ENCODE results near the gene FGF9.

Gene FGF9

DNA sequence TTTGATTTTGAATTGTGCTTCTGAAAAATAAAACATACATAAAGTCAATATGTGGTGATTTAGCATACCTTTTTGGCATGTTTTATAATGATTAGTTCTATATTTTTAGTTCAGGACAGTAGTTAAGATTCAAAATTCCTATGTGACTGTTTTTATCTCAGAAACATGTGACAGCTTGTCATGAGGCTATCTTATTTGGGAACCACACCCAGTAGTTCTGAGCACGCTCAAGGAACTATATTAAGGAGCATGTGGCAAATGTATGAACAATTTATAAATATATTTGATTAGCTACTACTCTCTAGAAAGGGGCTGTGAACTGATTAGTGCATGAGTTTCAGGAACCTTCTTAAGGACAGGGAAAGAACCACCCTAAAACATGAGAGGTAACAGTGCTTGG lies 38.8 kb downstream of the FGF9 start:
- Mint-ChIP-seq H3K27me3 (peaks cover 9% of the 10 kb centered on the region), H3K27ac (no peak overlapping the region), H3K36me3 (peaks cover 4% of the 10 kb centered on the region), H3K4me3 (no peak overlapping the region), H3K9me3 (peaks cover 11% of the 10 kb centered on the region), H3K4me1 (no peaks in the 10 kb centered on the region)
- no peak for ATAC-seq (ENCODE audit: low read depth)
- DNase-seq (ENCODE audit: low spot score in 2 of 2): no peak

DNA sequence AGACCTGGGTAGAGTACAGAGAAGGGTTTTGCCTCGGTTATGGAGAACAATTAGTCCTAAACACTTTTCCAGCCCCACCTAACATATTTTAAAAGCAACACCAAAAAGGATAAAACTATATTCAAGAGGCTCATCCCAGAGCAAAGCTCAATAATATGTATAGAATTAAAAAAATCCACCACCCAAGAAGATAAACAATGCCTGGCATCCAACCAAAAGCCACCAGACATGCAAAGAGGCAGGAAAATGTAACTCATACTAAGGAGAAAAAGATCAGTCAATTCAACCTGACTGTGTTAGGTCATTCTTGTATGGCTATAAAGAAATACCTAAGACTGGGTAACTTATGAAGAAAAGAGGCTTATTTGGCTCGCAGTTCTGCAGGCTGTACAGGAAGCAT lies 39.3 kb downstream of the FGF9 start:
- H3K9me3 Mint-ChIP-seq: peaks cover 11% of the 10 kb centered on the region
- ATAC-seq (ENCODE audit: low read depth) (no peak), DNase-seq (ENCODE audit: low spot score in 2 of 2) (no peak)
- peaks cover 4% of the 10 kb centered on the region for H3K36me3 Mint-ChIP-seq
- H3K27ac Mint-ChIP-seq: no peak overlapping the region
- no peak overlapping the region for H3K4me3 Mint-ChIP-seq
- H3K4me1 Mint-ChIP-seq: no peaks in the 10 kb centered on the region
- peaks cover 9% of the 10 kb centered on the region for H3K27me3 Mint-ChIP-seq

DNA sequence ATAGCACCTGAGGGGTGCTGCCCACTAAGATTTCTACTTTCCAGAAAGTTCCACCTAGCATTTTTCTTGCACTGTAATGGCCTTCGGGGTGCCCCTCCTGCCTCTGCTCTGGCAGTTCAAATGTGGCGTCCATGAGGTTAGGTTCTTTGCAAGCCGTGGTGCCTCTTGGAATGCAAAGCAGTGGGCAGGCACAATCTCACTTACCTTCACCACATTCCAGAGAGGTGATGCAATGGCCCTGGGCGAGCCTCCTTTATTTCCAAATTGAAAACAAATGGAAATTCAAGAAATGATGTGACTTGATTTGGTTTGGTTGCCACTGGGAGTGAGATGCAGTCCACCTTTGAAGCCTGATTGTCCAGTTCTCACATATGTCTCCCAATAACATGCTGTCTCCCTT lies 46.9 kb downstream of the FGF9 start:
- Mint-ChIP-seq H3K4me1 (no peaks in the 10 kb centered on the region), H3K27ac (no peak overlapping the region), H3K36me3 (no peaks in the 10 kb centered on the region), H3K4me3 (no peak overlapping the region), H3K27me3 (peaks cover 12% of the 10 kb centered on the region), H3K9me3 (peaks cover 1% of the 10 kb centered on the region)
- DNase-seq (ENCODE audit: low spot score in 2 of 2) (no peak), ATAC-seq (ENCODE audit: low read depth) (no peak)

DNA sequence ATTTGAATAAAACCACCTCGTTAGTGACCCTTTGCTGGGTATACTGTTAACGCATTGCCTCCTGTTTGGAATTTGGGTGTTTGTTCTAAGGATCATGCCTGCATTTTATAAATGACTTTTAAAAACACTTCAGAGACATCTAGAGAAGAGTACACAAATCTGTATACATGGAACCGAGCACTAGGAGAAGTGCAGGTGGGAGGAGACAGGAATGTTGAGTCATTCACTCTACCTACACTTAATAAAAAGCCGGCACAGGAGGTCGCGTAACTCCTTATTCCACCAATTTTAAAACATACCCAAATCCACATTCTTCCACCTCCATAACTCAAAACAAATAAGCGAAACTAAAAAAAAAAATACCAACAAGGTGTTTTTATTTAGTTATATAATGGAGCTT lies 48.6 kb downstream of the FGF9 start:
- no peaks in the 10 kb centered on the region for H3K4me1 Mint-ChIP-seq
- H3K36me3 Mint-ChIP-seq: no peaks in the 10 kb centered on the region
- DNase-seq (ENCODE audit: low spot score in 2 of 2) (no peak), ATAC-seq (ENCODE audit: low read depth) (no peak)
- no peak overlapping the region for H3K27ac Mint-ChIP-seq
- H3K9me3 Mint-ChIP-seq: peaks cover 1% of the 10 kb centered on the region
- H3K27me3 Mint-ChIP-seq: peaks cover 12% of the 10 kb centered on the region
- H3K4me3 Mint-ChIP-seq: no peak overlapping the region

DNA sequence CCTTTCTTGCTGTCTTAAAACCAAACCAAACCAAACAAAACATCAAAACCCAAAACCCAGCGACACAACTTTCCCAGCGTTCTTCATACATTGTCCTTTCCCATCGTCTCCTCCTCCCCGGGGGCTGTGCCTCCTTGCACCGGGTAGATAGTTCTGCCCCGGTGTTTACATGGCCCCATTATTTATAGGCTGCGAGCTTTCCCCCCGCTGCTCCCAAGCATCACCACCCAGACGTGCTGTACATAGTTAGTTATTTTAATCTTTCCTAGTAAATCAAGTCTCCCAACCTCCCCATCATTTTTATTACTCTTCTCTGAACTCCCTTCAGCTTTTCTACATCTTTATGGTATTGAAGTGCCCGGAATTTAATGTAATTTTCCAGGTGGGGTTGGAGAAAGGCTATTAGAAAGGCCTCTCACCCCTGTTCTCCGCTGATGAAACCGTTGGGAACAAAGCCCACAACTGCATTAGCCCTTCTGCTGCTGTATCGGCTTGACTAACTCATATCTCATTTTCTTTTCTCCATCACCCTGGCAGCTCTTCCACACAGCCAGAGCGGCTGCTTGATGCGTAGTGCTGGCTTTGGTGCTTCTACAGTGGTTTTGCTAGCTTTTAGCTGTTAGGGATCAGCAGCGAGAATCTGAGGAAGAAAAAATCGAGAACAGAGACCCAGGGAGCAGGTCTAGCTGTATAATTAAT lies 53.1 kb downstream of the FGF9 start:
- Mint-ChIP-seq H3K36me3 (peaks cover 2% of the 10 kb centered on the region), H3K4me1 (peaks cover 3% of the 10 kb centered on the region), H3K4me3 (no peak overlapping the region), H3K27ac (no peak overlapping the region), H3K9me3 (peaks cover 5% of the 10 kb centered on the region), H3K27me3 (peaks cover 9% of the 10 kb centered on the region)
- no peak for ATAC-seq (ENCODE audit: low read depth)
- DNase-seq (ENCODE audit: low spot score in 2 of 2): no peak

DNA sequence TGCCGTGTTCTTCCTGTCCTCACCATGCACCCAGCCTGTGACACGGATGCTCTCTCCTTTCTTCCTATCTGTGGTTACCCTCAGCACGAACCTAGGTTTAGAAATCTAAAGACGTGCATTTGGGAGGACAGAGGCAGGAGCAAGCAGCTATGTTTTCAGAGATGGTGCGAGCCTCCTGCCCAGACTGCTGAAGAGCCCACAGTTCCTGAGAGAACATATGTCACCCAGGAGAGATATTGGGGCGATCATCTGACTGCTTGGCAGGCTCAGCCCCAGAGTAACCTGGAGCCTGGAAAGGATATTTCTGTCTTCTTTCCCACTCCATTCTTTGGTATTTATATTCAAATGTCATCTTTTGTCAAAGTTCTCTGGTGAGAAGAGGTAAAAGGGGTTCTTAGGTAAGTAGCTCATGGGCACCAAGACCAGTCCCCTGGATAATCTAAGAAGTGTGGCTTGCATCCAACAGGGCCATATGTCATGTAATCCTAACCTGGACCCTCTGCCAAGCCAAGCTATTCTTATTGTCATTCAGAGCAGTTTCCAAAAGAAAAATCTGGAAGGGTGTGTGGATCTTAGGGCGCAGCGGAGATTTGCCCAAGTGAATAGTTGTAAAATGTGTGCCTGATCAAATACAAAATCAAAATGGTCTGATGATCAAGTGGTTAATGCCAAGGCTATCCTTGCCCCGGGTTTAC lies 59.5 kb downstream of the FGF9 start:
- H3K27me3 Mint-ChIP-seq: peaks cover 4% of the 10 kb centered on the region
- H3K4me1 Mint-ChIP-seq: peaks cover 3% of the 10 kb centered on the region
- no peak for ATAC-seq (ENCODE audit: low read depth)
- peaks cover 6% of the 10 kb centered on the region for H3K9me3 Mint-ChIP-seq
- no peak overlapping the region for H3K27ac Mint-ChIP-seq
- H3K4me3 Mint-ChIP-seq: no peak overlapping the region
- no peak for DNase-seq (ENCODE audit: low spot score in 2 of 2)
- peaks cover 2% of the 10 kb centered on the region for H3K36me3 Mint-ChIP-seq

DNA sequence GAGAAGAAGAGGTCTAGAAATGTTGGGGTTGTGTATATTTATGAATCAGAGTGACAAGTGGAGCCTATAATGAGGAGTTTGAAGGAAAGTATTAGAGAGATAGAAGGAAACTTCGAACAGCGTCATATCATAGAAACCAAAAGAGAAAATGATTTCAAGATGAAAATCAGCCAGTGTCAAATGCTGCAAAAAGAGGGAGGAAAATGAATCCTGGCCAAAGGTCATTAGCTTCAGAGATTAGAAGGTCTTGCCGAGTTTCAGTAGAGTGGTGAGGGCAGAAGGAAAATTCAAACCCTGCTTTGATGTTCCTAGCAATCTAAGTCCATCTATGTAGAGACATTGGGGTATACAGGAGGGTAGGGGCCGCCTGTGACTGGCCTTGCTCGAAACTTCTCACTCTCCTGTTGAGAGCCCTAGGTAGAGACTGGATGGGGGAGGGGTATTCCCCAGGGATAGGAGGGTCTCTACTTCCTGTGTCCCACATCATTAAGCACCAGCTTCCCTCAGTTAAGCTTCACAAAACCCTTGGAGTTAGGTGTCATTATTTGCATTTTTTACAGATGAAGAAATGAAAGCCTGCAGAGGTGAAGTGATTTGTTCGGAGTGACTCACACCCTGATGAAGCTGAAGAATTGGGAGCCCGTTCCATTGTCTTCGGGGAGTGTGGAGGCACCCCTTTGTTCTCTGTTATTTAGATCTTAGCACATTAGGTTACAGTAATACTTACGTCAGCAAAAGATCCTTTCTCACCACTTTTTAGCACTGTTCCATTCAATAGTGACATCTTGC lies 62.8 kb downstream of the FGF9 start:
- ATAC-seq (ENCODE audit: low read depth): no peak
- no peak overlapping the region for H3K4me3 Mint-ChIP-seq

DNA sequence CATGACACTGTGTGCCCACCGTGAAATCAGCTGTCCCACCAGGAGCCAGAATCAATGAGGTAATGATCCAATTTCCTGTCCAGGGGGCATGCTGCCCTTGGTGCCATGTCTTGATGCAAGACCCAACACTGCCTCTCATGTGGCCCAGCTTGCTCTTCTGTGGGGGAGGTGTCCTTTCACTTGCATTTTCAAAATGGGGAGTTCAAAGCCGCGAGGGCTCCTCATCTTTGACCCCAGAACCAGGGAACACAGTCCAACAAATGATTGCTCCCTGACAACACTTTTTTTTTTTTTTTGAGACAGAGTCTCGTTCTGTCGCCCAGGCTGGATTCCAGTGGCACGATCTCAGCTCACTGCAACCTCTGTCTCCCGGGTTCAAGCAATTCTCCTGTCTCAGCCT lies 64.1 kb downstream of the FGF9 start:
- no peaks in the 10 kb centered on the region for H3K36me3 Mint-ChIP-seq
- no peak for ATAC-seq (ENCODE audit: low read depth)
- H3K27me3 Mint-ChIP-seq: peaks cover 9% of the 10 kb centered on the region
- peaks cover 3% of the 10 kb centered on the region for H3K9me3 Mint-ChIP-seq
- H3K4me3 Mint-ChIP-seq: no peak overlapping the region
- H3K4me1 Mint-ChIP-seq: no peaks in the 10 kb centered on the region
- DNase-seq (ENCODE audit: low spot score in 2 of 2): no peak
- no peak overlapping the region for H3K27ac Mint-ChIP-seq

More for the DNA sequence above, 62.8 kb downstream of the FGF9 start:
- no peak for DNase-seq (ENCODE audit: low spot score in 2 of 2)
- no peaks in the 10 kb centered on the region for H3K4me1 Mint-ChIP-seq
- no peak overlapping the region for H3K27ac Mint-ChIP-seq
- peaks cover 3% of the 10 kb centered on the region for H3K9me3 Mint-ChIP-seq
- H3K27me3 Mint-ChIP-seq: peaks cover 7% of the 10 kb centered on the region
- H3K36me3 Mint-ChIP-seq: no peaks in the 10 kb centered on the region

DNA sequence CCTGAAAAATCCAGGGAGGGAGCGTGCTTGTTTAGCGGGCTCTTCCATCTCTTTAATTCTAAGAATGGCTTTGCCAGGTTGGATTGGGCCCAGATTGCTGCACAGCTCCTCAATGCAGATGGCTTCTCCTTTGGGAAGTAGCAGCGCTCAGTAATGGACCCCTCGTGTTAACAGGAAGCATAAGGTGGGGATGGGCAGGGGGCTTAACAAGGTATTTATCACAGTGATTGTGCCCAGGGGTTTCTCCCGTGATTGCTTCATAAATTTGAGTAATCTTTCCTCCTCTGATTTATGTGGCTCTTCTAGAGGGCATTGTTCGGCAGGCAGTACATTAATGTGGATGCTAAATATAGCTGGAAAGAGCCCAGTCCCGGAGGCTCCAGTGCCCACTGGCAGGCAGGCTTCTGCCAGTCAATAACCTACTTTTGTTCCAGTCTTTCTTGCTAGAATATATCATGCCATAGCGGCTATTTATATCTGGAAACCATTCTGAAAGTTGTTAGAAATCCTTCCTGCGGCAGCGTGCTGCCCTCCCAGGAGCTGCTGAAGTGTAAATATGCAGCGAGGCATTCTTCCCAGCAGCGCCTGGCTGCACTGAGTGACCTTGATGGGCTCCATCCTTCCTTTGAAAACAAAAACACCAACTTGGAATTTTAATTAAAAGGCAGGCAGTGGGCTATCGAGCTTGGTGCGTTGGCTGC lies 65.0 kb downstream of the FGF9 start:
- ATAC-seq (ENCODE audit: low read depth): no peak
- peaks cover 7% of the 10 kb centered on the region for H3K27me3 Mint-ChIP-seq
- H3K27ac Mint-ChIP-seq: no peak overlapping the region
- H3K4me1 Mint-ChIP-seq: no peaks in the 10 kb centered on the region
- H3K9me3 Mint-ChIP-seq: peaks cover 3% of the 10 kb centered on the region
- H3K4me3 Mint-ChIP-seq: no peak overlapping the region
- no peak for DNase-seq (ENCODE audit: low spot score in 2 of 2)
- no peaks in the 10 kb centered on the region for H3K36me3 Mint-ChIP-seq

DNA sequence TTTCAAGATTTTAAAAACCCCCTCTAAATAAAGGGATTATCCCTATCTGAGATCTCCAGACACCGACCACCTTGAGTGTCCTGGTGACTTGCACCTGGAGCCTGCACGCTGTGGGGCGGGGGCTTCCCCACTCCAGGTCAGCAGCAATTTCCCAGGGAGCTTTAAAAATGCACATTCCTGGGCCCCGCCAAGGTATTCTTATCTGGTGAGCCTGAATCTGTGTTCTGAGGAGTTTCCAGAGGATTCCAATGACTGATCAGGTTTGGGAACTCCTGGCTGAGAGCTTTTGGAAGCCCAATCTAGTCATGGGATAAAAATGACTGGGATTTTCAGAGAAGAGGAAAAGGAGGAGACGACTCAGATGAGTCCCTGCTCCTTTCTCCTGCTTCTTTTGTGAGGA lies 66.1 kb downstream of the FGF9 start:
- Mint-ChIP-seq H3K4me3 (no peak overlapping the region), H3K27me3 (peaks cover 5% of the 10 kb centered on the region), H3K4me1 (no peaks in the 10 kb centered on the region), H3K27ac (no peak overlapping the region), H3K36me3 (no peaks in the 10 kb centered on the region), H3K9me3 (no peaks in the 10 kb centered on the region)
- no peak for DNase-seq (ENCODE audit: low spot score in 2 of 2)
- no peak for ATAC-seq (ENCODE audit: low read depth)

DNA sequence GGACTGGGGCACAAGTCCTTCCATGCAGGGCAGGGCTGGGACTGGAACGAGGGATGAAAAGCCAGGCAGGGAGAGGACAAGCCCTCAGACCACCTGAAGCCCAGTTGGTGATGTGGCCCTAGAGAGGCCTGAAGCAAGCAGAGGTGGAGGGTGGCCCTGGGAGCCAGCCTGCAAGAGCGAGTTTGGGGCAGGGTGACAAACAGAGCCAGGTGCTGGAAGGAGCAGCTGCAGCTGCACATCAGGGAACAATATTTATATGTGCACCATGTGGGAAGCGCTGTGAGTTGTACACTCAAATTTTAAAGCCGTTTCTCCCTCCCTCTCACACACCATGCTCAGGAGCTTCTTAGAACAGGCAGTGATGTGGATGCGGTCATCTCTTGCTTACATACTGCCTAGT lies 67.8 kb downstream of the FGF9 start:
- H3K36me3 Mint-ChIP-seq: no peaks in the 10 kb centered on the region
- no peak overlapping the region for H3K27ac Mint-ChIP-seq
- H3K27me3 Mint-ChIP-seq: peaks cover 5% of the 10 kb centered on the region
- H3K9me3 Mint-ChIP-seq: no peaks in the 10 kb centered on the region
- H3K4me1 Mint-ChIP-seq: no peaks in the 10 kb centered on the region
- ATAC-seq (ENCODE audit: low read depth) (no peak), DNase-seq (ENCODE audit: low spot score in 2 of 2) (no peak)
- H3K4me3 Mint-ChIP-seq: no peak overlapping the region

DNA sequence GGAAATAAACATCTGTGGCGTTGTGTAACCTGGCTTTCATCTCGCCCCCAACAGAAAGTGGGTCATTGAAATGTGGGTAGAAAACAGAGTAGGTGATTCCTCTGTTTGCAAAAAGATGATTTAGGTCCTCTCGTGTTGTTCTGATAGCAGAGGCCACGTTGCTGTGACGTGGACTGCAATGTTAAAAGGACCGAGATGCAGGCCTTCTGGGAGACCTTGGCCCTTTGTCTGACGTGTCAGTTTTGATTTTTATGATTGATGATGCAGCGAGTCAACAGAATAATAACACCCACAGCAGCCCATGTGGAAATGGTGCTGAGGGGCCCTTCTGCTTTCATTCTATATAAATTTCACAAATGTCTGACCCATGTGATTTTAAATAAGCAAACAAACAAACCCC lies 68.9 kb downstream of the FGF9 start:
- Mint-ChIP-seq H3K27me3 (peaks cover 5% of the 10 kb centered on the region), H3K9me3 (no peaks in the 10 kb centered on the region), H3K4me1 (no peaks in the 10 kb centered on the region), H3K36me3 (no peaks in the 10 kb centered on the region), H3K4me3 (no peak overlapping the region), H3K27ac (no peak overlapping the region)
- no peak for ATAC-seq (ENCODE audit: low read depth)
- DNase-seq (ENCODE audit: low spot score in 2 of 2): no peak

DNA sequence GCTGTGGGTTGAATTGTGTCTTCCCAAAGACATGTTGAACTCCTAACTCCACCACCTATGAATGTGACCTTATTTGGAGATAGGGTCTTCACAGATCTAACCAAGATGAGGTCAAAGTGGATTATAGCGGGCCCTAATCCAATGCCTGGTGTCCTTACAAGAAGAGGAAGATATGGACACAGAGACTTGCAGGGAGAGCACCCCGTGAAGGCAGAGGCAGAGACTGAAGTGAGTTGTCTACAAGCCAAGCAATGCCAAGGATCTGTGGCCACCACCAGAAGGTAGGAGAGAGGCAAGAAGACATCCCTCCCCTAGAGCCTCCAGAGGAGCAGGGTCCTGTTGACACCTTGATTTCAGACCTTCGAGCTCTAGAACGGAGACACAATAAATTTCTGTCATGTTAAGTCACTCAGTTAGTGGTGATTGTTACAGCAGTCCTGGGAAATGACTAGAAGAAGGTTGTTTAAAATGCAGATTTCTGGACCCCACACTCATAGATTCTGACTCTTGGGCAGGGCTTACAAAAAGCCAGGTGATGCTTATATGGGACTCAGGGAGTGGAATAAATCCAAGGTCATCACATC lies 70.6 kb downstream of the FGF9 start:
- no peak overlapping the region for H3K27ac Mint-ChIP-seq
- no peaks in the 10 kb centered on the region for H3K9me3 Mint-ChIP-seq
- no peaks in the 10 kb centered on the region for H3K4me1 Mint-ChIP-seq
- peaks cover 5% of the 10 kb centered on the region for H3K27me3 Mint-ChIP-seq
- H3K36me3 Mint-ChIP-seq: no peaks in the 10 kb centered on the region
- no peak overlapping the region for H3K4me3 Mint-ChIP-seq
- no peak for DNase-seq (ENCODE audit: low spot score in 2 of 2)
- no peak for ATAC-seq (ENCODE audit: low read depth)

DNA sequence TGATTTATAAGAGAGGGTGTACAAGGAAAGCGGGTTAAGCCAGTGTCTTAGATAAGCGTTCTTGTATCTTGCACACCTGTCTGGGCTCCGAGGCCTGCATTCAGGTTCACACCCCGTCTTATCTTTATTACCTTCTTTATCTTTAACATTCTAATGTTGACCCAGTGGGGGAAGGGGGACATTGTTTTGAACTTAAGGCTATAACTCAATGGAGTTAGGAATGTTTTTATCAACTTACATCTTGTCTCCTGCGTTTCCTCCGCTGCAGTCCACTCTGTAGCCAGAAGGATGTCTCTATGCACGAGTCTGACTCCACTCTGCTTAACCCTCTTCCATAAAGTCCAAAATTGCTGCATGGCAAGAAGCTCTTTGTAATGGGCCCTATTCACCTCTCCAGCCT lies 71.2 kb downstream of the FGF9 start:
- Mint-ChIP-seq H3K27me3 (peaks cover 5% of the 10 kb centered on the region), H3K9me3 (no peaks in the 10 kb centered on the region), H3K4me1 (no peaks in the 10 kb centered on the region), H3K27ac (no peak overlapping the region), H3K4me3 (no peak overlapping the region), H3K36me3 (no peaks in the 10 kb centered on the region)
- DNase-seq (ENCODE audit: low spot score in 2 of 2) (no peak), ATAC-seq (ENCODE audit: low read depth) (no peak)
